ENCODE data around the gene SLC12A4.

The SLC12A4 gene

GRCh38 chr16:67962135-67962534 is 6.3 kb downstream of the SLC12A4 start:
- no peak for DNase-seq

GRCh38 chr16:67961551-67961957 is 6.9 kb downstream of the SLC12A4 start:
- DNase-seq: no peak

- DNase-seq: no peak
Measured at GRCh38 chr16:67959536-67960329, 8.7 kb downstream of the SLC12A4 start.

GRCh38 chr16:67957622-67958021 is 10.8 kb downstream of the SLC12A4 start:
- DNase-seq: no peak

- no peak for DNase-seq
Measured at GRCh38 chr16:67954421-67955196, 13.8 kb downstream of the SLC12A4 start.

- DNase-seq: no peak
Measured at GRCh38 chr16:67953641-67954375, 14.6 kb downstream of the SLC12A4 start.

GRCh38 chr16:67951485-67951884 is 17.0 kb downstream of the SLC12A4 start:
- peak; percentile 91 for DNase-seq

GRCh38 chr16:67950335-67950843 is 18.0 kb downstream of the SLC12A4 start:
- DNase-seq: no peak

GRCh38 chr16:67949645-67950044 is 18.8 kb downstream of the SLC12A4 start:
- no peak for DNase-seq

GRCh38 chr16:67948015-67948414 is 20.4 kb downstream of the SLC12A4 start:
- DNase-seq: no peak

GRCh38 chr16:67946966-67947558 is 21.4 kb downstream of the SLC12A4 start:
- DNase-seq: no peak

- DNase-seq: no peak
Measured at GRCh38 chr16:67946128-67946569, 22.3 kb downstream of the SLC12A4 start.

- DNase-seq: no peak
Measured at GRCh38 chr16:67945392-67945933, 23.0 kb downstream of the SLC12A4 start.

GRCh38 chr16:67944690-67945391 is 23.6 kb downstream of the SLC12A4 start:
- DNase-seq: no peak

GRCh38 chr16:67943619-67944504 is 24.6 kb downstream of the SLC12A4 start, which contains the start of gene LCAT:
Gene LCAT, minus strand, starts transcription at chr16:67944120. Its CDS starts 19 bp downstream, at chr16:67944101.
- DNase-seq: peak; percentile 85

- DNase-seq: no peak
Measured at GRCh38 chr16:67943256-67943618, 25.2 kb downstream of the SLC12A4 start.

- DNase-seq: no peak
Measured at GRCh38 chr16:67942510-67943255, 25.8 kb downstream of the SLC12A4 start.

GRCh38 chr16:67942200-67942509 is 26.3 kb downstream of the SLC12A4 start:
- DNase-seq: no peak

GRCh38 chr16:67941469-67942199 is 26.8 kb downstream of the SLC12A4 start:
- no peak for DNase-seq

Measured in midbrain (tissue), 1 donor.